Activated naive CD4-positive, alpha-beta T cell treated with anti-CD3 and anti-CD28 coated beads, Interleukin-2, amount 10 ng/mL, durations not matched to agents 7 days and 5 days (primary cell): ENCODE results near the gene MOGAT2.
"Not testable (repeated sequence)": the region's sequence is repeated elsewhere in the genome, so short reads cannot be mapped to it uniquely, and the experiment has no call there.

ENCODE experiments used
- CTCF ChIA-PET: fragments of 350-600 bp; sonication (Branson Sonifier 250); formaldehyde crosslinking; loops from one replicate; lab custom pipeline; 2021; ENCODE audit warnings: antibody characterized with exemption; lab: Charles Lee
- DNase-seq: peaks from one replicate; pipeline ENCODE4 v3.0.0-alpha.2; 2020
- H3K27ac Mint-ChIP-seq: one replicate; pipeline ENCODE4 v1.8.0; 2021; ENCODE audit warnings: mild to moderate bottlenecking, moderate library complexity, mixed read lengths
- H3K27me3 Mint-ChIP-seq: one replicate; pipeline ENCODE4 v1.8.0; 2021; ENCODE audit warnings: mild to moderate bottlenecking, mixed read lengths
- H3K36me3 Mint-ChIP-seq: one replicate; pipeline ENCODE4 v1.8.0; 2021; ENCODE audit warnings: mixed read lengths
- H3K4me1 Mint-ChIP-seq: one replicate; pipeline ENCODE4 v1.8.0; 2021; ENCODE audit warnings: mixed read lengths
- H3K4me3 Mint-ChIP-seq: one replicate; pipeline ENCODE4 v1.8.0; 2021; ENCODE audit warnings: mild to moderate bottlenecking, moderate library complexity, mixed read lengths
- H3K9me3 Mint-ChIP-seq: one replicate; pipeline ENCODE4 v1.8.0; 2021; ENCODE audit warnings: mixed read lengths

Gene MOGAT2

GRCh38 chr11:75728992-75729391, 11.4 kb downstream of the MOGAT2 start:
- Mint-ChIP-seq H3K4me1 (no peaks in the 10 kb centered on the region), H3K9me3 (no peaks in the 10 kb centered on the region), H3K27ac (no peak overlapping the region), H3K27me3 (peaks cover 4% of the 10 kb centered on the region), H3K4me3 (no peak overlapping the region), H3K36me3 (no peaks in the 10 kb centered on the region)
- CTCF ChIA-PET = interaction anchor here (1.7 kb wide), 1 partner anchor 23 kb away, joined by 5 read pairs; no protein-coding TSS in a partner anchor
- DNase-seq = no peak

DNA sequence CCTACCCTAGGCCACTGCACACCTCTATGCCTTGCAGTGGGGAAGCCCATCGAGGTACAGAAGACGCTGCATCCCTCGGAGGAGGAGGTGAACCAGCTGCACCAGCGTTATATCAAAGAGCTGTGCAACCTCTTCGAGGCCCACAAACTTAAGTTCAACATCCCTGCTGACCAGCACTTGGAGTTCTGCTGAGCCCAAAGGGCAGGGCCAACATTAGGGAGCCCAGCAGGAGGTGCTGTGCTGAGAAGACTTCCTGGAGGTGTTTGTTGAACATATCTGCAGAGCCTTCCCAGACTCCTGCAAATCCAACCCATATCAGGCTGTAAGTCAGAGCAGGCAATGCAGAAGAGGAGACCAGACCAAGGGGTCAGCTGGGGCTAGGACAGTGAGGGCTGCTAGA, 13.5 kb downstream of the MOGAT2 start:
- no peaks in the 10 kb centered on the region for H3K36me3 Mint-ChIP-seq
- no peaks in the 10 kb centered on the region for H3K4me1 Mint-ChIP-seq
- no peak overlapping the region for H3K4me3 Mint-ChIP-seq
- CTCF ChIA-PET = interaction anchor here (0.7 kb wide), 1 partner anchor 63 kb away, joined by 3 read pairs; no protein-coding TSS in a partner anchor
- DNase-seq = no peak
- peaks cover 14% of the 10 kb centered on the region for H3K27me3 Mint-ChIP-seq
- H3K27ac Mint-ChIP-seq = no peak overlapping the region
- no peaks in the 10 kb centered on the region for H3K9me3 Mint-ChIP-seq

- DNase-seq = no peak
- peaks cover 19% of the 10 kb centered on the region for H3K27me3 Mint-ChIP-seq
- no peak overlapping the region for H3K27ac Mint-ChIP-seq
- H3K4me3 Mint-ChIP-seq = no peak overlapping the region
- H3K4me1 Mint-ChIP-seq = no peaks in the 10 kb centered on the region
- CTCF ChIA-PET = no interaction called here
- H3K36me3 Mint-ChIP-seq = no peaks in the 10 kb centered on the region
- H3K9me3 Mint-ChIP-seq = no peaks in the 10 kb centered on the region
Observed at GRCh38 chr11:75733071-75733430, 15.4 kb downstream of the MOGAT2 start.

DNA sequence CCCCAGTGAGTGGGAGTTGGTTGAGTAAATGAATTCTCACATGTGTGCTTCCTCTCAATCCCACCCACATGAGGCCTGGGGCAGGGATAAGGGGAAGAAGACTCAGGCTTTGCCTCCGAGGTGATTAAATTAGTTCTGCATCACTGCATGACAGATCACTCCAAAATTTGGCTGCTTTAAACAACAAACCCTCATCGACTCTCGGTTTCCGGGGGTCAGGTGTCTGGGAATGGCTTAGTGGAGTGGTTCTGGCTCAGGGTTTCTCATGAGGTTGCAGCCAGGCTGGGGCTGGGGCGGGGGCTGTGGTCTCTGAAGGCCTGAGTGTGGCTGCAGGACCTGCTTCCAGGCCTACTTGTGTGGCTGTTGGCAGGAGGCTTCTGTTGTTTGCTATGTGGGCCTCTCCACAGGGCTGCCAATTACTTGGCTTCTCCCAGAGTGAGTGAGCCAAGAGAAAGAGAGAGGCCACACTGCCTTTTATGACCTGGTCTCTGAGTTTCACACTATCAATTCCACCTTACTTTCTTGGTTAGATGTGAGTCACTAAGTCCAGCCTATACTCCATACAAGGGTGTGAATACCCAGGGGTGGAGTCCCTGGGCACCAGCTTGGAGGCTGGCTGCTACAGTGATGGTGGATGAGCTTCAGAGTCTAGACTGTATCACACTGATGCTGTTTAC, 15.9 kb downstream of the MOGAT2 start:
- Mint-ChIP-seq H3K27ac (no peak overlapping the region), H3K9me3 (no peaks in the 10 kb centered on the region), H3K4me1 (no peaks in the 10 kb centered on the region), H3K36me3 (no peaks in the 10 kb centered on the region), H3K27me3 (peaks cover 19% of the 10 kb centered on the region), H3K4me3 (no peak overlapping the region)
- CTCF ChIA-PET = no interaction called here
- DNase-seq = no peak

DNA sequence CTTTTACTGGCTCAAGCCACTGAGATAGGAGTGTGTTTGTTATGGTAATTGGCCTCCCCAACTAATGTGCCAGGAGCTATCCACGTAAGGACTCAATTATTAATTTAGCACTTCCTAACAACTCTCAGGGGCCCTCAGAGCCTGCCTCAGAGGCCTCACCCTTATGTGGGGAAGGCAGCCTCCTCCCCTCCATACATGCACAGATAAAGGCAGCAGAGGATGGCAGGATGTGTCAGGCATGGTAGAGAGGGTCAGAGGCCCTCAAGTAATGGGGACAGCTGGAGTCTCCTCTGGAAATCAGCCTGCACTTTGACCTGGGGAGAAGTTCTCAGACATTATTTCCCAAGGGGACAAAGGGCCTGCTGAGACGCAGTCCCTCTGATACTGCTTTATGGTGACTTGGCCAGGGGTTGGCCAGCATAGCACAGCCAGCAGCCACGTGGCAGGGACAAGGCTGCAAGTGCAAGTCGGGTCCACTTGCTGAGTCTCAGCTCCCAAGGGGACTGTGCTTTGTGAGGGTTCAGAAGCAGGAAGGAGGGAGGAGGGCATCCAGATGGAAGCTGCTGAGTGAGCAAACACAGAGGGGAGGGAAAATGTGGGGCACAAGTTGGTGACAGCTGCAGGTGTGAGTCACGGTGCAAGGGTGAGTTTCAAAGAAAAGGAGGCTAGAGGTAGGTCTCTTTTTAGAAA, 17.0 kb downstream of the MOGAT2 start:
- Mint-ChIP-seq H3K9me3 (no peaks in the 10 kb centered on the region), H3K27ac (no peak overlapping the region), H3K27me3 (peaks cover 25% of the 10 kb centered on the region), H3K36me3 (no peaks in the 10 kb centered on the region), H3K4me3 (no peak overlapping the region), H3K4me1 (no peaks in the 10 kb centered on the region)
- no peak for DNase-seq
- CTCF ChIA-PET = no interaction called here

DNA sequence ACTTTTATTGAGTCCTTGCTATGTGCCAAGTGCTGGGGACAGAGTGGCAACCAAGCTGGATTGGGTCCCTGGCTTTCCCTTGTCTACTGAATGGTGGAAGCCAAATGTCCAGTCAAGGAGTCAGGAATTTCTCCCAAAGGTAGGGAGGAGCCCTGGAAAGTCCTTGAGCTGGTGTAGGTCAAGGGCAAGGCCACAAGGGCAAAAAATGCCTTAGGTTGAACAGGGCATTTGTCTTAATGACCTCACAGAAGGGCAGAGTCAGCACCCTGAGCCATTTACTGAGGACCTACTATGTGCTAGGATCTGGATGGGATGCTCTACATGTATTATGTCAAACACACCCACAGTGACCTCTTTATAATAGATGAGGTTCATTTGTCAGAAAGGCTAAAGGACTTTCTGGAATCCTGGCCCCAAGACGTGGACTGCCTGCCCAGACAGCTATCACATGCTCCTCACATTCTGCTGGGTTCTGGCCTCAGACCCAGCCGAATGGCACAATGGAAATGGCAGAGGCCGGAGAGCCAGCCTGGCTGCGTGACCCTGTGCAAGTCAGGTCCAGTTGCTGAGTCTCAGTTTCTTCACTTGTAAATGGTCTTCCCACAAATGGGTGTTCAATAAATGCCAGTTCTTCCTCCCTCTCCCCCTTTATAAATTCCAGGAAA, 17.7 kb downstream of the MOGAT2 start:
- Mint-ChIP-seq H3K9me3 (no peaks in the 10 kb centered on the region), H3K36me3 (no peaks in the 10 kb centered on the region), H3K4me1 (no peaks in the 10 kb centered on the region), H3K27ac (no peak overlapping the region), H3K27me3 (peaks cover 25% of the 10 kb centered on the region), H3K4me3 (no peak overlapping the region)
- no peak for DNase-seq
- CTCF ChIA-PET = no interaction called here

- no peaks in the 10 kb centered on the region for H3K4me1 Mint-ChIP-seq
- peaks cover 33% of the 10 kb centered on the region for H3K27me3 Mint-ChIP-seq
- H3K4me3 Mint-ChIP-seq = no peak overlapping the region
- CTCF ChIA-PET = interaction anchor here (0.6 kb wide), 1 partner anchor 343 kb away, joined by 3 read pairs; no protein-coding TSS in a partner anchor
- DNase-seq = no peak
- H3K9me3 Mint-ChIP-seq = no peaks in the 10 kb centered on the region
- no peak overlapping the region for H3K27ac Mint-ChIP-seq
- H3K36me3 Mint-ChIP-seq = no peaks in the 10 kb centered on the region
Observed at GRCh38 chr11:75737314-75737713, 19.7 kb downstream of the MOGAT2 start.

- no peaks in the 10 kb centered on the region for H3K36me3 Mint-ChIP-seq
- no peak overlapping the region for H3K27ac Mint-ChIP-seq
- H3K9me3 Mint-ChIP-seq = no peaks in the 10 kb centered on the region
- H3K4me3 Mint-ChIP-seq = no peak overlapping the region
- CTCF ChIA-PET = interaction anchor here (1.0 kb wide), 1 partner anchor 126 kb away, joined by 3 read pairs; no protein-coding TSS in a partner anchor
- H3K27me3 Mint-ChIP-seq = peaks cover 51% of the 10 kb centered on the region
- no peak for DNase-seq
- no peaks in the 10 kb centered on the region for H3K4me1 Mint-ChIP-seq
Observed at GRCh38 chr11:75740681-75741080, 23.0 kb downstream of the MOGAT2 start.

DNA sequence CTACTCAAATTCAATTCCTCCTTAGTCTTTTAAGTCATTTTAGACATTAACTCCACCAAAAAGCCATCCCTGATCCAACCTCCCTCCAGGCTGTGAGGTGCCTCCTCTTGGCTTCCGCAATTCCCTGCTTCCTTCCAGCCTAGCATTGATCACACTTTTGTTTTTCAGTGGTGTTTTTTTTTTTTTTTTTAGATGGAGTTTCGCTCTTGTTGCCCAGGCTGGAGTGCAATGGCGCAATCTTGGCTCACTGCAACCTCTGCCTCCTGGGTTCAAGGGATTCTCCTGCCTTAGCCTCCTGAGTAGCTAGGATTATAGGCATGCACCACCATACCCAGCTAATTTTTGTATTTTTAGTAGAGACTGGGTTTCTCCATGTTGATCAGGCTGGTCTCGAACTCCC, 25.5 kb downstream of the MOGAT2 start:
- H3K9me3 Mint-ChIP-seq, DNase-seq, CTCF ChIA-PET, H3K36me3 Mint-ChIP-seq, H3K4me3 Mint-ChIP-seq, H3K27ac Mint-ChIP-seq, H3K4me1 Mint-ChIP-seq: not testable (repeated sequence)
- peaks cover 59% of the 10 kb centered on the region for H3K27me3 Mint-ChIP-seq

DNA sequence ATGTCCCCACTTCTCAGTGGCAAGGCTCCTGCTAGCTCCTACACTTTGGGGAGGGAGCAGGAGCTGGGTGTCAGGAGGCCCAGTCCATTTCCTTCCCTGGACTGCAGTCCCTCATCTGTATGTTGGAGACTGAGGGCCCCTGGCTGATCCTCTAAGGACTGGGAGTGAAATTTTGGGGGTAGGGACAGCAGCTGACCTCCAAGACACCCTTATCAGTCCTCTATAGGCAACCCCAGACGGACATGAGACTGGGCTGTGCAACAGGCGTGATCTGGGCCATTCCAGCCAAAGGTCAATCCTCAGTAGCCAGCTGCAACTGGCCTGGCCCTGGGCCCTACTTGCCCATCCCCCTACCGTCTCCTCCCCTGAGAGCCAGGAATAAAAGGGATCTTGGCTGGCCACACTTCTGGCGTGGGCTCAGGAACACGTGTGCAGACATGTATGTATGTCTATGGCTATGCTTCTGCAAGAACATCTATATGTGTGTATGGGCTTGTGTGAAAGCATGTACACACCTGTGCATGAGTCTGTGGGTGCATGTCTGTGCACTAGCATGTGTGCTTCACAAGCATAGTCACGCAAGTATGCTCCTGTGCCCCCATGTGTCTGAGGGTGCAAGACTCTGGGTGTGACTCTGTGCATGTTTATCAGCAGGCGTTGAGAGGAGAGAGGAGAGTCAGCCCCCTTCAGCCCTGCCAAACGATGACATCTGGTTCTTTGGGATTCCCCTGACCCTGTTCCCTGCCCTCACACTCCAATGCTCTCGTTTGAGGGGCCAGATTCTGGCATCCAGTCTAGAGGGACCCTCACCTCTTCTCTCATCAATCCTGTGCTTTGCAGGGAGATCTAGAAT, 26.3 kb downstream of the MOGAT2 start:
- CTCF ChIA-PET = no interaction called here
- Mint-ChIP-seq H3K27ac (no peak overlapping the region), H3K36me3 (no peaks in the 10 kb centered on the region), H3K4me3 (no peak overlapping the region), H3K9me3 (no peaks in the 10 kb centered on the region), H3K27me3 (peaks cover 59% of the 10 kb centered on the region), H3K4me1 (peaks cover 6% of the 10 kb centered on the region)
- DNase-seq = no peak

- Mint-ChIP-seq H3K4me1 (peaks cover 6% of the 10 kb centered on the region), H3K9me3 (no peaks in the 10 kb centered on the region), H3K27me3 (peaks cover 51% of the 10 kb centered on the region), H3K4me3 (no peak overlapping the region), H3K36me3 (no peaks in the 10 kb centered on the region), H3K27ac (no peak overlapping the region)
- no peak for DNase-seq
- CTCF ChIA-PET = no interaction called here
Observed at GRCh38 chr11:75745807-75746206, 28.2 kb downstream of the MOGAT2 start.

DNA sequence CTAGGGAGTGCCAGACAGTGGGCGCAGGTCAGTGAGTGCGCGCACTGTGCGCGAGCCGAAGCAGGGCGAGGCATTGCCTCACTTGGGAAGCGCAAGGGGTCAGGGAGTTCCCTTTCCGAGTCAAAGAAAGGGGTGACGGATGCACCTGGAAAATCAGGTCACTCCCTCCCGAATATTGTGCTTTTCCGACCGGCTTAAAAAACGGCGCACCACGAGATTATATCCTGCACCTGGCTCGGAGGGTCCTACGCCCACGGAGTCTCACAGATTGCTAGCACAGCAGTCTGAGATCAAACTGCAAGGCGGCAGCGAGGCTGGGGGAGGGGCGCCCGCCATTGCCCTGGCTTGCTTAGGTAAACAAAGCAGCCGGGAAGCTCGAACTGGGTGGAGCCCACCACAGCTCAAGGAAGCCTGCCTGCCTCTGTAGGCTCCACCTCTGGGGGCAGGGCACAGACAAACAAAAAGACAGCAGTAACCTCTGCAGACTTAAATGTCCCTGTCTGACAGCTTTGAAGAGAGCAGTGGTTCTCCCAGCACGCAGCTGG, 31.2 kb downstream of the MOGAT2 start:
- H3K4me1 Mint-ChIP-seq, H3K36me3 Mint-ChIP-seq, DNase-seq, H3K9me3 Mint-ChIP-seq, CTCF ChIA-PET, H3K4me3 Mint-ChIP-seq, H3K27ac Mint-ChIP-seq: not testable (repeated sequence)
- peaks cover 31% of the 10 kb centered on the region for H3K27me3 Mint-ChIP-seq

DNA sequence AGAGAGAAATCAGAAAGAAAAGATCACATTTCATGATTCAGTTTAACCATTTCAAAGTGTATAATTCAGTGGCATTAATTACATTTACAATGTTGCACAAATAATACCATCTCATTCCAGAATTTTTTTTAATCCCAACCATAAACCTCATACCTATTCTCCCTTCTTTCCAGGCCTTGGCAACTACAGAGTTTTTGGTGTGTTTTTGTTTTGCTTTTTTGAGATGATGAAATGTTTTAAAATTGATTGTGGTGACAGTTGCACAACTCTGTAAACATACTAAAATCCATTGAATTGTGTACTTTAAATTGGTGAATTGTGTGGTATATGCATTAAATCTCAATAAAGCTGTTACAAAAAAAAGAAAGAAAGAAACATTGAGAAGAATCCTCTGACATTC, 37.3 kb downstream of the MOGAT2 start:
- peaks cover 26% of the 10 kb centered on the region for H3K27me3 Mint-ChIP-seq
- H3K4me1 Mint-ChIP-seq, H3K27ac Mint-ChIP-seq, CTCF ChIA-PET, H3K36me3 Mint-ChIP-seq, DNase-seq, H3K4me3 Mint-ChIP-seq, H3K9me3 Mint-ChIP-seq: not testable (repeated sequence)

DNA sequence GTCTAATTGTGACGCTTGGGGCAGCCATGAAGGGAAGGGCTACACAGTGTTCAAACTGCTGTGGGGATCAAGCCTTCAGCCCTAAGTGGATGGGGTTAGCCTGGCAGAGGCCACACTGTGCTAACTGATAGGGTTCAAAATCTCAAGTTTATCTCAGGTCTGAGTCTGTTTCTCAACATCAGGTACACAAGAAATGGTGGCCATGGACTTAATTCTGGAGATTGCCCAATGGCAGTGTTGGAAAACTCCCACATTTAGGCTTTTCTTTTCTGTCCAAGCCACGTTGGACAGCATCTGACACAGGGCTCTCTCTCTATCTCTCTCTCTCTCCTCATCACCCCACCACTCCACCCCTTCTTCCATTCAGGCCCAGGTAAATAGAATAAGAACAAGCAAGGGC, 40.0 kb downstream of the MOGAT2 start:
- H3K4me1 Mint-ChIP-seq = peaks cover 3% of the 10 kb centered on the region
- CTCF ChIA-PET = no interaction called here
- H3K4me3 Mint-ChIP-seq = no peak overlapping the region
- DNase-seq = no peak
- H3K9me3 Mint-ChIP-seq = peaks cover 2% of the 10 kb centered on the region
- no peak overlapping the region for H3K27ac Mint-ChIP-seq
- H3K27me3 Mint-ChIP-seq = peaks cover 26% of the 10 kb centered on the region
- H3K36me3 Mint-ChIP-seq = peaks cover 2% of the 10 kb centered on the region
